Measurements from ENCODE around the gene CCDC88A. TPM values are rescaled to one million over a fixed set of nuclear protein-coding genes. Genes with fewer than 3 reads are reported as not detected.

CCDC88A gene
- 34.7 and 56.5 TPM in 2 replicates for total RNA-seq
- 39.6 and 40.8 TPM in 2 replicates for polyA plus RNA-seq
- 26.0 and 26.3 TPM in 2 replicates for polyA plus RNA-seq (2012)
- 26.6 and 56.2 TPM in 2 replicates for polyA minus RNA-seq (ENCODE audit: low replicate concordance)

- DNase-seq (ENCODE audit: low read depth in 2 of 2), result peak; percentile 98 to 99
- Histone ChIP-seq H3K4me1 (ENCODE audit: control insufficient read depth, extremely low read depth, insufficient read depth, low read length) (peaks cover 2% of the 10 kb centered on the region), H3K27ac (ENCODE audit: insufficient read depth, low read length) (peak within 1 kb of the TSS; percentile 90), H3K36me3 (ENCODE audit: control insufficient read depth, insufficient read depth, low read length) (no peaks in the 10 kb centered on the region), H3K4me2 (ENCODE audit: extremely low read depth, insufficient read depth, low read length) (peak within 1 kb of the TSS; percentile 94), H3K9ac (ENCODE audit: insufficient read depth, low read length) (peak within 1 kb of the TSS; percentile 85), H3K4me3 (replicated peaks in 1 of 4; ENCODE audit: control extremely low read depth in 1 of 4, insufficient read depth in 1 of 4, low read depth in 3 of 4, low read length in 4 of 4) (peak within 1 kb of the TSS; percentile 84 to 97 (median 92)), H3K9me3 (ENCODE audit: control insufficient read depth, insufficient read depth, low read depth, low read length) (no peaks in the 10 kb centered on the region), H4K20me1 (ENCODE audit: control insufficient read depth, extremely low read depth, insufficient read depth, low read length) (no peaks in the 10 kb centered on the region), H3K79me2 (ENCODE audit: control insufficient read depth, insufficient read depth, low read length) (peaks cover 41% of the 10 kb centered on the region), H3K27me3 (ENCODE audit: control insufficient read depth, insufficient read depth, low read length) (no peaks in the 10 kb centered on the region), H2AFZ (ENCODE audit: low read length) (peak within 1 kb of the TSS; percentile 93)
- TF ChIP-seq CTCF (conservative IDR thresholded peaks at IDR 0.05 in 1 of 2, IDR thresholded peaks at IDR 0.05 in 1 of 2; ENCODE audit: low read depth in 1 of 2, low read length in 2 of 2) (peak; percentile 27 to 29), EZH2 (IDR thresholded peaks at IDR 0.05; ENCODE audit: low read length, missing control alignments) (no peak)
These were observed at the start of gene CCDC88A for GRCh38 chr2:55419679-55420438. Gene CCDC88A (minus strand): TSS chr2:55419856. CDS start chr2:55419079, 777 bp downstream.

- no peaks in the 10 kb centered on the region for H4K20me1 ChIP-seq (ENCODE audit: control insufficient read depth, extremely low read depth, insufficient read depth, low read length)
- H3K4me1 ChIP-seq (ENCODE audit: control insufficient read depth, extremely low read depth, insufficient read depth, low read length), result no peaks in the 10 kb centered on the region
- peaks cover 9% of the 10 kb centered on the region for H3K27me3 ChIP-seq (ENCODE audit: control insufficient read depth, insufficient read depth, low read length)
- no peak overlapping the region for H3K27ac ChIP-seq (ENCODE audit: insufficient read depth, low read length)
- DNase-seq (ENCODE audit: low read depth in 2 of 2), result no peak
- H3K4me2 ChIP-seq (ENCODE audit: extremely low read depth, insufficient read depth, low read length), result no peak overlapping the region
- no peak overlapping the region for H2AFZ ChIP-seq (ENCODE audit: low read length)
- H3K9ac ChIP-seq (ENCODE audit: insufficient read depth, low read length), result no peak overlapping the region
- no peak overlapping the region for H3K4me3 ChIP-seq (replicated peaks in 1 of 4; ENCODE audit: control extremely low read depth in 1 of 4, insufficient read depth in 1 of 4, low read depth in 3 of 4, low read length in 4 of 4)
- no peaks in the 10 kb centered on the region for H3K9me3 ChIP-seq (ENCODE audit: control insufficient read depth, insufficient read depth, low read depth, low read length)
- no peak for TF ChIP-seq EZH2 (IDR thresholded peaks at IDR 0.05; ENCODE audit: low read length, missing control alignments)
- no peaks in the 10 kb centered on the region for H3K79me2 ChIP-seq (ENCODE audit: control insufficient read depth, insufficient read depth, low read length)
- H3K36me3 ChIP-seq (ENCODE audit: control insufficient read depth, insufficient read depth, low read length), result no peaks in the 10 kb centered on the region
These were observed 42.0 kb upstream of the CCDC88A start for GRCh38 chr2:55461679-55462078.

GRCh38 chr2:55460562-55460961 lies 40.9 kb upstream of the CCDC88A start:
- DNase-seq (ENCODE audit: low read depth in 2 of 2), result peak; percentile 33 to 34
- H3K4me3 ChIP-seq (replicated peaks in 1 of 4; ENCODE audit: control extremely low read depth in 1 of 4, insufficient read depth in 1 of 4, low read depth in 3 of 4, low read length in 4 of 4), result no peak overlapping the region
- TF ChIP-seq CTCF (conservative IDR thresholded peaks at IDR 0.05 in 1 of 2, IDR thresholded peaks at IDR 0.05 in 1 of 2; ENCODE audit: low read depth in 1 of 2, low read length in 2 of 2) (no peak), EZH2 (IDR thresholded peaks at IDR 0.05; ENCODE audit: low read length, missing control alignments) (no peak)

More at GRCh38 chr2:55460562-55460961, 40.9 kb upstream of the CCDC88A start:
- no peak overlapping the region for H3K4me2 ChIP-seq (ENCODE audit: extremely low read depth, insufficient read depth, low read length)
- H3K27me3 ChIP-seq (ENCODE audit: control insufficient read depth, insufficient read depth, low read length), result peaks cover 9% of the 10 kb centered on the region
- H3K4me1 ChIP-seq (ENCODE audit: control insufficient read depth, extremely low read depth, insufficient read depth, low read length), result no peaks in the 10 kb centered on the region
- H3K9me3 ChIP-seq (ENCODE audit: control insufficient read depth, insufficient read depth, low read depth, low read length), result no peaks in the 10 kb centered on the region
- H3K9ac ChIP-seq (ENCODE audit: insufficient read depth, low read length), result no peak overlapping the region
- H4K20me1 ChIP-seq (ENCODE audit: control insufficient read depth, extremely low read depth, insufficient read depth, low read length), result no peaks in the 10 kb centered on the region
- H3K79me2 ChIP-seq (ENCODE audit: control insufficient read depth, insufficient read depth, low read length), result no peaks in the 10 kb centered on the region
- H3K36me3 ChIP-seq (ENCODE audit: control insufficient read depth, insufficient read depth, low read length), result no peaks in the 10 kb centered on the region
- no peak overlapping the region for H3K27ac ChIP-seq (ENCODE audit: insufficient read depth, low read length)
- no peak overlapping the region for H2AFZ ChIP-seq (ENCODE audit: low read length)

Data from fibroblast of lung (primary cell).